ENCODE measurements around the gene SLC25A36.
"Not testable (repeated sequence)": the region's sequence is repeated elsewhere in the genome, so short reads cannot be mapped to it uniquely, and the experiment has no call there.

SLC25A36 gene

GRCh38 chr3:140931801-140932200 lies 9.8 kb upstream of the SLC25A36 start:
- DNase-seq (ENCODE audit: low read depth) = peak; percentile 11

DNA sequence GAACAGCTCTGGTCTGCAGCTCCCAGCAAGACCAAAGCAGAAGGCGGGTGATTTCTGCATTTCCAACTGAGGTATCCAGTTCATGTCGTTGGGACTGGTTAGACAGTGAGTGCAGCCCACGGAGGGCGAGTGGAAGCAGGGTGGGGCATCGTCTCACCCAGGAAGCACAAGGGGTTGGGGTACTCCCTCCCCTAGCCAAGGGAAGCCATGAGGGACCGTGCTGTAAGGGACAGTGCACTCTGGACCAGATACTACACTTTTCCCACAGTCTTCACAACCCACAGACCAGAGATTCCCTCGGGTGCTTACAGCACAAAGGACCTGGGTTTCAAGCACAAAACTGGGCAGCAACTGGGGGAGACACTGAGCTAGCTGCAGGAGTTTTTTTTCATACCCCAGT lies 8.5 kb upstream of the SLC25A36 start:
- DNase-seq (ENCODE audit: low read depth) = no peak

GRCh38 chr3:140933552-140933951 lies 8.1 kb upstream of the SLC25A36 start:
- DNase-seq (ENCODE audit: low read depth) = no peak

DNA sequence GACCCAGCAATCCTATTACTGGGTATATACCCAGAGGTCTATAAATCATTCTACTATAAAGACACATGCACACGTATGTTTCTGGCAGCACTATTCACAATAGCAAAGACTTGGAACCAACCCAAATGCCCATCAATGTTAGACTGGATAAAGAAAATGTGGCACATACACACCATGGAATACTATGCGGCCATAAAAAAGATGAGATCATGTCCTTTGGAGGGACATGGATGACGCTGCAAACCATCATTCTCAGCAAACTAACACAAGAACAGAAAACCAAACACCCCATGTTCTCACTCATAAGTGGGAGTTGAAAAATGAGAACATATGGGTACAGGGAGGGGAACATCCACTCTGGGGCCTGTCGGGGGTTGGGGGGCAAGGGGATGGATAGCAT lies 2.3 kb upstream of the SLC25A36 start:
- not testable (repeated sequence) for DNase-seq (ENCODE audit: low read depth)

DNA sequence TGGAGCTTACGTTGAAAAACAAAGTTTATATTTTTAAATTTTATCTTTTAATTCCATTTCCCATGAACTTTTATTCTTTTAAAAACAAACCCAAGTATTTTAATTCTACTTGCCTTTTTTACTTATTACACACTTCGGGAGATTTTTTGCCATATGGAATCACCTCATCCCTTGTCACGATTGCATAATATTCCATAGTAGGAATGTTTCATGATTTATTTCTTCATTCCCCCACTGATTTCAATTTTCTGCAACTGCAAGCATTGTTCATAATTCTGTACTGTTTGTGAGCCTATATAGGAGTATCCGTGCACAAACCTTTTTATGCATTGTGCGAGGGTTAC lies 574 bp upstream of the SLC25A36 start:
- no peak for DNase-seq (ENCODE audit: low read depth)

GRCh38 chr3:140942221-140943104 lies 827 bp downstream of the SLC25A36 start:
- DNase-seq (ENCODE audit: low read depth) = peak; percentile 66

DNA sequence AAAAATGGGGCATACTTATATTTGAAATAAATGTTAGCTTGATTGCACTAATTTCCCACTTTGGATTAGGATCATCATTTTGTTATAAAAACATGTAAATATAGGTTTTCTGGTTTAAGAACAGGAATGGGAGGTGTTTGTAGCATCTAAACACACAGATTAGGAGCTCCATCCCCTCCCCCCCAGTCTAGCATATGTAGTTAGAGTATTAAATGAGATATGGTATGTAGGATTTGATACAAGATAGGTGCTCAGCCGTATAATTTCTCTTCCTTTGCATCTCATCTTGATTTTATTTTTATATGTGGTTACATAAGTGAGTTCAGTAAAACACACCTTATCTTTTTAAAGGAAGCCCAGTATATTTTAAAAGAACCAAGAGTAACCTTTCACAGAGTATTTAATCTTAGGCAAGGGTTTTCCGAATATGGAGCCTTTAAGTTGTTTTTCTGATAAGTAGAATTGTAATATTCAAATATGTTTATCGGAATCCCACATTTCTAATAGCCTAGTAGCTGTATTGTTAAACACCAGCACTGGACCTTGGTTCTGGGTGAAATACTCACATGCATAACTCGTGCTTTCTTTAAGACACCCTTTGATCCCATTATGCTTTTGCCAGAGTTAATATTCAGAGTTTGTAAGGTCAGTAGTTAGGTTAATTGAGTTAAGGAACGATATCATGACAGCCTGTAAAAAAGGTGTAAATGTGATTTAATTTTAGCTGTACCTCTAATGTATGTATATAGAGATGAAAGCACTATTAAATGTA lies 2.3 kb downstream of the SLC25A36 start:
- no peak for DNase-seq (ENCODE audit: low read depth)

DNA sequence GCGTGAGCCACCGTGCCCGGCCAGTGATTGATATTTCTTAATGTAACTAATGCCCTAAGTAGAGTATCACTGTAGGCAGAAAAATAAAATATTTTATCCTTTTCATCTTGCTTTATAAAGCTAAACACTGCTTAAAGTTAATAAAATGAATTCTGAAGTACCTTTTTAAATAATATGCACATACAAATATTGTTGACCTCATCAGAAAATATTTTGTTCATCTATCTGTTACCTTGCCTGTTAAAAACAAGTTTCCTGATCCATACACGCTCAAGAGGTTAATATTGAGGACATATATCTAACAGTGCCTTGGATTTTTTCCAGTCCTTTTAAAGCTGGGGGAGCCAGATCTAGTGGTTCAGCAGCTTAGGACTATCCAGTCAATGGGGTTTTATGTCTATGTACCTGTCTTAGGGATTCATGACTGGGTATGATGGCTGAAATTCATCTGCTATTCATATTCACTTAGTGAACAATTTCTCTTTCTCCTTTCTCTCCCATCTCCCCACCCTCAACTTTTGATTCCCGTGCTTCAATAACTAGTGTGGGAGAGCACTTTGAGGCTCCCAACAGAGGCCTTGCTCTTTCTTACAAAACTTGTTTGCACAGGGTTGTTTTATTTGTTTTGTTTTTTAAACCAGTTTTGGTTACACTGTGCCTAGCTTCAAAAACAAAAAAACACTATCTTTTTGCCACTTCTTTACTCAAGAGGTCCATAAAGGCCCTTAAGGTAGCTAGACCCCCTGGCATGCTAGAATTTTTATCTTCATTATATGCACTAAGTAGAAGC lies 7.0 kb downstream of the SLC25A36 start:
- no peak for DNase-seq (ENCODE audit: low read depth)

- no peak for DNase-seq (ENCODE audit: low read depth)
Measured at GRCh38 chr3:140950144-140950543, 8.5 kb downstream of the SLC25A36 start.

GRCh38 chr3:140950863-140951262 lies 9.2 kb downstream of the SLC25A36 start:
- DNase-seq (ENCODE audit: low read depth) = no peak

GRCh38 chr3:140951750-140952149 lies 10.1 kb downstream of the SLC25A36 start:
- not testable (repeated sequence) for DNase-seq (ENCODE audit: low read depth)

DNA sequence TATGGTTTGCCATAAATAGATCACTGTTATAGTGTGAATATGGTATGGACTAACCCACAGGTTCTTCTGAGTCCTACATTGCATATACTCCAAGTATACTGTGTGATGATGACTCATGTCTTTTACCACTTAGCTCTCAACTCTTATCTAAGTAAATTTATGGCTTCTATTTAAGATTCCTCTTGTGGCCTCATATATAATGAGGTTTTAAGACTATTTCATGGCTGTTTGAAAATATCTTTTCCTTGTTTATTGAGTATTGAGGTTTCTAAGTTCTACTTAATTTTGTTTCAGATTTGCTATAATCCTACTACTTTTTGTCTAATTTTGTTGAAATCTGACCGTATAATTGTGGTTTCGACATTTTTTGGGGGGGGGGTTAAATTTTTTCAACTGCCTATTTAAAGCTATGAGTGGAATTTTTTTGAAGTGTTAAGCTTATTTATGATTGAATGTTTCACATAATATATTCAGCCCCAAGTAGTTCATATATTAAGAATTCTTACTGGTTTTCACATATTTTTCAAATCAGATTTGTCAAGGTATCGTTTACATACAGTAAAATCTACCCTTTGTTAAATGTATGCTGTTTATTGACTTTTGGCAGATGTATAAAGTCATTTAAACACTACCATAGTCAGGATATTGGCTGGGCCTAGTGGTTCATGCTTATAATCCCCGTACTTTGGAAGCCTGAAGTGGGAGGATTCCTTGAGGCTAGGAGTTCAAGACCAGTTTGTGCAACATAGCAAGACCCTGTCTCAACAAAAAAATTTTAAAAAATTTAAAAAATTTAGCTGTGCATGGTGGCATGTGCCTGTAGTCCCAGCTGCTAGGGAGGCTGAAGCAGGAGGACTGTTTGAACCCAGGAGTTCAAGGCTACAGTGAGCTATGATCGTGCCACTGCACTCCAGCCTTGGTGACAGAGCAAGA lies 11.7 kb downstream of the SLC25A36 start:
- peak; percentile 78 for DNase-seq (ENCODE audit: low read depth)

GRCh38 chr3:140954576-140954975 lies 12.9 kb downstream of the SLC25A36 start:
- no peak for DNase-seq (ENCODE audit: low read depth)

DNA sequence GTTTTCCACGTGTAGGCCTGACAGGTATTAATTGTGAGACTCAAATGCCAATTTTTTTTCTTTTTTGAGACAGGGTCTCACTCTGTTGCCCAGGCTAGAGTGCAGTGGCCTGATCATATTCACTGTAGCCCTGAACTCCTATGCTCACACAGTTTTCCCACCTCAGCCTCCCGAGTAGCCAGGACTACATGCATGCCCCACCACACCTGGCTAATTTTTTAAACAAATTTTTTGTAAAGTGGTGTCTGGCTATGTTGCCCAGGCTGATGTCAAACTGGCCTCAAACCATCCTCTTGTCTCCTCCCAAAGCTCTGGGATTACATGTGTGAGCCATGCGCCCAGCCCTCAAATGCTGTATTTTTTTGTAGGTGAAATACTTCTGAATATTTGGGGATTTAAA lies 14.0 kb downstream of the SLC25A36 start:
- no peak for DNase-seq (ENCODE audit: low read depth)

DNA sequence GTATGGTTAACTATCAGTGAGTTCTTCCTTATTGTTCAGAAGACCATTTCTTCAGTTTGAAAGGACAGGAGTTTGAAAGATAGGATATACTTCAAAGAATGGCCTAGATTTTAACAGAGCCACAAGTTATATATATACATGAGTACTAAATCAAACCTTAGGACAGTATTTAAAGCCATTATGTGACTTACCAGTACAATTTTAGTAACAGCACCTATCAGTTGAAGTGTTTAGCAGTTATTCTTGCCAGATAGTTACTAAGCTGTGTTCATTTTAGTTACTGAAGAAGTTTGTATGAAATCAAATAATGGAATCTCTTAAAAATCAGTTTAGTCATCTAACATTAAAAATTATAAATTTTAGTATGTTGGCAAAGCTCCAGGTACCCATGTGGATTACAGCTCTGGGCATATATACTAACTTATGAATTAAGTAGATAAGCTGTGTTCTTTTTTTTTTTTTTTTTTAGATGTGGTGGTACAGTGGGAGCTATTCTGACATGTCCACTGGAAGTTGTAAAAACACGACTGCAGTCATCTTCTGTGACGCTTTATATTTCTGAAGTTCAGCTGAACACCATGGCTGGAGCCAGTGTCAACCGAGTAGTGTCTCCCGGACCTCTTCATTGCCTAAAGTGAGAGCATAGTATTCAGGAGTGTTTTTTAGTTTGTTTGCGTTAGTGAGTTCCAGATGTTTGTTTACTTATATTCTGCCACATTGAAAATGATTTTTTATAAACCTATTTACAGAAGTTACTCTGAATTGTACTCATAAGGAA lies 14.6 kb downstream of the SLC25A36 start:
- DNase-seq (ENCODE audit: low read depth) = no peak

- peak; percentile 35 for DNase-seq (ENCODE audit: low read depth)
Measured at GRCh38 chr3:140972833-140973232, 31.2 kb downstream of the SLC25A36 start.

- no peak for DNase-seq (ENCODE audit: low read depth)
Measured at GRCh38 chr3:140974900-140975299, 33.3 kb downstream of the SLC25A36 start.

GRCh38 chr3:140980663-140981062 lies 39.0 kb downstream of the SLC25A36 start:
- no peak for DNase-seq (ENCODE audit: low read depth)

DNA sequence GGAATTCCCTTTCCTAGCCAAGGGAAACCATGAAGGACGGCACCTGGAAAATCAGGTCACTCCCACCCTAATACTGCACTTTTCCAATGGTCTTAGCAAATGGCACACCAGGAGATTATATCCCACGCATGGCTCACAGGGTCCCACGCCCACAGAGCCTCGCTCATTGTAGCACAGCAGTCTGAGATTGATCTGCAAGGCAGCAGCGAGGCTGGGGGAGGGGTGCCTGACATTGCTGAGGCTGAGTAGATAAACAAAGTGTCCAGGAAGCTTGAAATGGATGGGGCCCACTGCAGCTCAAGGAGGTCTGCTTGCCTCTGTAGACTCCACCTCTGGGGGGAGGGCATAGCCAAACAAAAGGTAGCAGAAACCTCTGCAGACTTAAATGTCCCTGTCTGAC lies 46.2 kb downstream of the SLC25A36 start:
- DNase-seq (ENCODE audit: low read depth) = not testable (repeated sequence)

- DNase-seq (ENCODE audit: low read depth) = no peak
Measured at GRCh38 chr3:140994316-140994715, 52.7 kb downstream of the SLC25A36 start.

DNA sequence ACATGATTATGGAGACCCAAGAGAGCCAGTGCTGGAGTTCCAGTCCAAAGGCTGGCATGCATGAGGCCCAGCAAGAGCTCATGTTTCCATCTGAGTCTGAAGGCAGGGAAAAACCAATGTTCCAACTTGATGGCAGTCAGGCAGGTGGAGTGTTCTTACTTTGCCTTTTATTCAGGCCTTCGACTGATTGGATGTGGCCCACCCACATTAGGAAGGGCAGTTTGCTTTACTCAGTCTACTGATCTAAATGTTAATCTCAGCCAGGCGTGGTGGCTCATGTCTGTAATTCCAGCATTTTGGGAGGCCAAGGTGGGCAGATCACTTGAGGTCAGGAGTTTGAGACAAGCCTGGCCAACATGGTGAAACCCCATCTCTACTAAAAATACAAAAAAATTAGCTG lies 53.2 kb downstream of the SLC25A36 start:
- DNase-seq (ENCODE audit: low read depth) = not testable (repeated sequence)

Measured in EH (cell line).